ENCODE measurements around the gene PNLIPRP3.

Gene PNLIPRP3

DNA sequence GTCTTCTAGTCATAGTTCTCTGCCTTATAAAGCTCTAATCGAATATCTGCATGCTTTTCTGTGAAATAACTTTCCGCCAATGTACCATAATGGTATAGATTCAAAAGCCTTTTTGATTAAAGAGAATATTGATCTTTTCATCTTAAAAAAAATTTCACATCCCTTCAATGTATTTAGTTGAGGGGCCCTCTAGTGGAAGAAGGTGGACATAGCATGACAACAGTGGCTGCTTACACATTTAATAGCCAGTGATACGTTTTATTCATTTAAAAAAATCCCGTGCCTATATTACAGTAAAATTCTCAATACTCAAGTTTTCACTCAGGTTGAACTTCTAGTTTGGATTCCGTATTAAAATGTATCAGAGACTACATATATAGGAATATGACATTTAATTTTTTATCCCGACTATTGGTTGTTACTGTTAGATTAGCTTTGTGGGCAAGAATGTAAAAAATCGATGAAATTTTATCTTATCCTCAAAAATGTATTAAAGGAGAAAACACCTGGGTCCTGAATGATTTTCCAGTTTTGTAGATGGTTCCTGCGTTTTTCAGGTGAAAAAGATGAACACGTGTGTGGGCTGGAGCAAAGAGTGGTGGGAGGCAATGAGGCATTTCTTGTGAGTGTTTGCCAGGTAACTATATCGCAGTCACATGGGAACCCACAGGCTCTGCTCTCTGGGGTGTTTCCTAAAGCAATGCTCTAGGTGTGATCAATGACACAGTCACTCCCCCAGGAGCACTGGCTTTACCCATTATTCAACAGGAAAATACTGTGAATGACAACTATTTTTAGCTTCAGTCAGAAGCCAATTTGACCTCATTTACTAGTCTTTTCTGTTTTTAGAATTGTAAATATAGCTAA is 94.0 kb downstream of the PNLIPRP3 start:
- DNase-seq: peak; percentile 5

GRCh38 chr10:116522803-116523381 is 95.2 kb downstream of the PNLIPRP3 start:
- DNase-seq: no peak

DNA sequence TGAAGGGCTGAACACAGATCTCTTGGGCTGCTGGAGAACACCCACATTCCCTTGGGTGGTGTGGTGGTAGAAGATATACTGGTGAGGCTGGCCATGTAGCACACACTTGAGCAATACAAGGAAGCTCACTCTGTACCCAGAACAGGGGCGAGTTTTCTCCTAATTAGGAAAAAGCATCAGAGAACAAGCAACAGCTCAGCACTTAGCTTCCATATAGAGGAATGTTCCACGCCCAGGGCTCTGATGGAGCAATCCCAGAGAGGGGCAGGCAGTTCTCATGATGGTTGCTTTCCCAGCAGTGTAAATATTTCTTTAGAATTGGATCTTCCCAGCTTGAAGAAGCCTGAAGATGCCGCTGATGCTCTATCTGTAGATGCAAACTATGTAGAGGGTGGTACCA is 97.1 kb downstream of the PNLIPRP3 start:
- no peak for DNase-seq

DNA sequence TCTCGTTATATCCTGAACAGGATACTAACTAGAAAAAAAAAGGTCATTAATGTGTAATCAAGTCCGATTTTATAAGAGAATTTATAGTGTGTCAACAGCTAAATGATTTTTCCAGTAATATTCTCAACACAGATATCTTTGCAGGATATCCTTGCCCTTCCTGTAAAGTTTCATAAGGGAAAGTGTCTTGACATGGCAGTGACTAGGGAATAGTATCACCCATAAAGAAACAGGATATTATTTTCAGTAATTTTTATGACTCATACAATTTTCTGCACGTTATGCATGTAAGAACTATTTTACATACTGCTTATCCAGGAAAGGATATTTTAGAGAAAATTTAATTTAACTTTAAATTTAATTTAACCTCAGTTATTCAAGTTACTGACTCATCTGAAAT is 98.6 kb downstream of the PNLIPRP3 start:
- no peak for DNase-seq
